Measurements from ENCODE around the gene TBC1D4. TPM values are rescaled to one million over a fixed set of nuclear protein-coding genes. Genes with fewer than 3 reads are reported as not detected.

TBC1D4 gene
- total and polyA plus RNA-seq, 2 experiments from 2014 or later: 18.7 to 38.2 TPM

- no peaks in the 10 kb centered on the region for H3K9me3 Mint-ChIP-seq
- no peaks in the 10 kb centered on the region for H4K20me1 ChIP-seq (replicated peaks; ENCODE audit: insufficient read depth)
- ATAC-seq (no peak), DNase-seq (ENCODE audit: low spot score) (no peak)
- H3K27ac Mint-ChIP-seq: no peak overlapping the region
- no peak for TF ChIP-seq ZNF114 (CRISPR knock-in tag; IDR thresholded peaks at IDR 0.05)
- no peak for TF ChIP-seq EZH2 (IDR thresholded peaks at IDR 0.05; ENCODE audit: low read depth, unreplicated experiment)
- TF ChIP-seq STAT1 (IDR thresholded peaks at IDR 0.05; ENCODE audit: unreplicated experiment): no peak
- no peak for TF ChIP-seq CREB1 (CRISPR knock-in tag; IDR thresholded peaks at IDR 0.05; ENCODE audit: low read depth)
- TF ChIP-seq NANOG (IDR thresholded peaks at IDR 0.05; ENCODE audit: borderline replicate concordance): no peak
- TF ChIP-seq JUNB (IDR thresholded peaks at IDR 0.05; ENCODE audit: unreplicated experiment): no peak
- TF ChIP-seq ZNF462 (CRISPR knock-in tag; IDR thresholded peaks at IDR 0.05): no peak
- no peak for TF ChIP-seq EZH2phosphoT487 (IDR thresholded peaks at IDR 0.05; ENCODE audit: unreplicated experiment)
- TF ChIP-seq POLR2AphosphoS5 (IDR thresholded peaks at IDR 0.05; ENCODE audit: low read depth): no peak
- TF ChIP-seq, protein P1, sequence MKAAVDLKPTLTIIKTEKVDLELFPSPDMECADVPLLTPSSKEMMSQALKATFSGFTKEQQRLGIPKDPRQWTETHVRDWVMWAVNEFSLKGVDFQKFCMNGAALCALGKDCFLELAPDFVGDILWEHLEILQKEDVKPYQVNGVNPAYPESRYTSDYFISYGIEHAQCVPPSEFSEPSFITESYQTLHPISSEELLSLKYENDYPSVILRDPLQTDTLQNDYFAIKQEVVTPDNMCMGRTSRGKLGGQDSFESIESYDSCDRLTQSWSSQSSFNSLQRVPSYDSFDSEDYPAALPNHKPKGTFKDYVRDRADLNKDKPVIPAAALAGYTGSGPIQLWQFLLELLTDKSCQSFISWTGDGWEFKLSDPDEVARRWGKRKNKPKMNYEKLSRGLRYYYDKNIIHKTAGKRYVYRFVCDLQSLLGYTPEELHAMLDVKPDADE (IDR thresholded peaks at IDR 0.05): no peak
- no peak for TF ChIP-seq ZNF331 (CRISPR knock-in tag; IDR thresholded peaks at IDR 0.05; ENCODE audit: low read depth)
- H3K9me2 ChIP-seq (ENCODE audit: insufficient read depth): no peaks in the 10 kb centered on the region
- no peaks in the 10 kb centered on the region for H3F3A ChIP-seq (replicated peaks; ENCODE audit: low read depth)
- H3K4me2 ChIP-seq: no peak overlapping the region
- H3K79me2 ChIP-seq (replicated peaks; ENCODE audit: insufficient read depth): no peaks in the 10 kb centered on the region
- no peaks in the 10 kb centered on the region for H3K27me3 Mint-ChIP-seq (ENCODE audit: insufficient read depth, low read depth, poor library complexity)
- H3K4me1 ChIP-seq (ENCODE audit: insufficient read depth): no peaks in the 10 kb centered on the region
- no peak overlapping the region for H2AFZ ChIP-seq
- H3K27ac ChIP-seq (ENCODE audit: low read depth): no peak overlapping the region
- no peak overlapping the region for H3K4me3 Mint-ChIP-seq
- no peaks in the 10 kb centered on the region for H3K4me1 Mint-ChIP-seq
- H3K36me3 ChIP-seq (ENCODE audit: insufficient read depth): no peaks in the 10 kb centered on the region
- no peaks in the 10 kb centered on the region for H3K36me3 Mint-ChIP-seq (ENCODE audit: low read depth)
- H3K27me3 ChIP-seq (ENCODE audit: insufficient read depth): no peaks in the 10 kb centered on the region
- no peak overlapping the region for H3K4me3 ChIP-seq
Observed at GRCh38 chr13:75505327-75505726, 23.4 kb upstream of the TBC1D4 start.
